Epithelial cell of esophagus (primary cell): ENCODE measurements around the gene HAT1.
"Not testable (repeated sequence)": the region's sequence is repeated elsewhere in the genome, so short reads cannot be mapped to it uniquely, and the experiment has no call there.

Experiments
- DNase-seq: peaks from one replicate; pipeline ENCODE4 v3.0.0; 2010; ENCODE audit warnings: low read depth
- H3K4me3 ChIP-seq: 2 replicates; pipeline ENCODE4 v1.5.1; 2011; ENCODE audit warnings: mild to moderate bottlenecking, low read length, control low read depth
- CTCF ChIP-seq: IDR thresholded peaks from 2 replicates; pipeline ENCODE4 v1.5.1; 2011; ENCODE audit warnings: low read depth, mild to moderate bottlenecking, low read length, control low read depth, inconsistent platforms; ENCODE audit not compliant: insufficient read depth; ENCODE audit errors: missing control alignments

HAT1 gene

GRCh38 chr2:171966235-171966634 lies 44.0 kb downstream of the HAT1 start:
- no peak for TF ChIP-seq CTCF
- DNase-seq = no peak
- no peak overlapping the region for H3K4me3 ChIP-seq

GRCh38 chr2:171966688-171967087 lies 44.4 kb downstream of the HAT1 start:
- no peak overlapping the region for H3K4me3 ChIP-seq
- TF ChIP-seq CTCF = no peak
- DNase-seq = no peak

- no peak overlapping the region for H3K4me3 ChIP-seq
- no peak for DNase-seq
- no peak for TF ChIP-seq CTCF
These were observed 46.2 kb downstream of the HAT1 start for GRCh38 chr2:171968509-171968908.

GRCh38 chr2:171972329-171972982 lies 50.2 kb downstream of the HAT1 start:
- DNase-seq = no peak
- no peak overlapping the region for H3K4me3 ChIP-seq
- TF ChIP-seq CTCF = no peak

GRCh38 chr2:171979103-171979502 lies 56.8 kb downstream of the HAT1 start:
- no peak overlapping the region for H3K4me3 ChIP-seq
- TF ChIP-seq CTCF = no peak
- DNase-seq = no peak

GRCh38 chr2:171983924-171984323 lies 61.7 kb downstream of the HAT1 start:
- DNase-seq, H3K4me3 ChIP-seq: not testable (repeated sequence)

- no peak for TF ChIP-seq CTCF
These were observed 62.8 kb downstream of the HAT1 start for GRCh38 chr2:171985076-171985475.

More at GRCh38 chr2:171985076-171985475, 62.8 kb downstream of the HAT1 start:
- H3K4me3 ChIP-seq = no peak overlapping the region
- no peak for DNase-seq
